Measurements from ENCODE around the gene ZNF286A. TPM values are rescaled to one million over a fixed set of nuclear protein-coding genes. Genes with fewer than 3 reads are reported as not detected.

Gene ZNF286A
- total and polyA plus RNA-seq, 11 donors = 8.2 to 14.0 (median 11.4) TPM

DNA sequence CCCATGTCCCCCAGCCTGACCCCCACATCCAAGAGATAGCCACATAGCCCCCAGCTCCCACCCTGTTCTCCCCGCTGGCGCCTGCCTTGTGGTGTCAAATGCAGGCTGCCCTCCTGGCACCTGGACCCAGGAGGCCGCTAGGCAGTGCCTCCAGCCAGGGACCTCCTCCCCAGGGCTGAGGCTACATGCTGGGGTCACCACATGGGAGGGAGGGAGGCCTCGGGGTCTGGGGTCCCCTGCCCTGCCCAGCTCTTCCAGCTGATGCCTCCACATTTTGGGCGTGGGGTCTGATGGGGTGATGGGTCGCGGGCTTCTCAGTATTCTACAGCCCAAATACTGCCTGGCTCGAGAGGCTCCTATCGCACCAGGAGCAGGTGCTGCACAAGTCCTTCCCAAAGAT lies 42.1 kb downstream of the ZNF286A start:
- Histone ChIP-seq H3K27ac (no peak overlapping the region), H3K9me3 (no peaks in the 10 kb centered on the region), H3K27me3 (no peaks in the 10 kb centered on the region), H3K4me3 (no peak overlapping the region), H3K36me3 (no peaks in the 10 kb centered on the region), H3K4me1 (no peaks in the 10 kb centered on the region)
- no peak for DNase-seq
- WGBS, 4 donors = 90 to 97% (median 93%) methylated on average over 5 to 9 of the region's 9 CpGs
- no peak for ATAC-seq
- TF ChIP-seq POLR2A (IDR thresholded peaks at IDR 0.05) = no peak
- TF ChIP-seq, protein P1, sequence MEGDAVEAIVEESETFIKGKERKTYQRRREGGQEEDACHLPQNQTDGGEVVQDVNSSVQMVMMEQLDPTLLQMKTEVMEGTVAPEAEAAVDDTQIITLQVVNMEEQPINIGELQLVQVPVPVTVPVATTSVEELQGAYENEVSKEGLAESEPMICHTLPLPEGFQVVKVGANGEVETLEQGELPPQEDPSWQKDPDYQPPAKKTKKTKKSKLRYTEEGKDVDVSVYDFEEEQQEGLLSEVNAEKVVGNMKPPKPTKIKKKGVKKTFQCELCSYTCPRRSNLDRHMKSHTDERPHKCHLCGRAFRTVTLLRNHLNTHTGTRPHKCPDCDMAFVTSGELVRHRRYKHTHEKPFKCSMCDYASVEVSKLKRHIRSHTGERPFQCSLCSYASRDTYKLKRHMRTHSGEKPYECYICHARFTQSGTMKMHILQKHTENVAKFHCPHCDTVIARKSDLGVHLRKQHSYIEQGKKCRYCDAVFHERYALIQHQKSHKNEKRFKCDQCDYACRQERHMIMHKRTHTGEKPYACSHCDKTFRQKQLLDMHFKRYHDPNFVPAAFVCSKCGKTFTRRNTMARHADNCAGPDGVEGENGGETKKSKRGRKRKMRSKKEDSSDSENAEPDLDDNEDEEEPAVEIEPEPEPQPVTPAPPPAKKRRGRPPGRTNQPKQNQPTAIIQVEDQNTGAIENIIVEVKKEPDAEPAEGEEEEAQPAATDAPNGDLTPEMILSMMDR (IDR thresholded peaks at IDR 0.05) = no peak
- intact Hi-C loops (cut with DNase I) = no loop called here

DNA sequence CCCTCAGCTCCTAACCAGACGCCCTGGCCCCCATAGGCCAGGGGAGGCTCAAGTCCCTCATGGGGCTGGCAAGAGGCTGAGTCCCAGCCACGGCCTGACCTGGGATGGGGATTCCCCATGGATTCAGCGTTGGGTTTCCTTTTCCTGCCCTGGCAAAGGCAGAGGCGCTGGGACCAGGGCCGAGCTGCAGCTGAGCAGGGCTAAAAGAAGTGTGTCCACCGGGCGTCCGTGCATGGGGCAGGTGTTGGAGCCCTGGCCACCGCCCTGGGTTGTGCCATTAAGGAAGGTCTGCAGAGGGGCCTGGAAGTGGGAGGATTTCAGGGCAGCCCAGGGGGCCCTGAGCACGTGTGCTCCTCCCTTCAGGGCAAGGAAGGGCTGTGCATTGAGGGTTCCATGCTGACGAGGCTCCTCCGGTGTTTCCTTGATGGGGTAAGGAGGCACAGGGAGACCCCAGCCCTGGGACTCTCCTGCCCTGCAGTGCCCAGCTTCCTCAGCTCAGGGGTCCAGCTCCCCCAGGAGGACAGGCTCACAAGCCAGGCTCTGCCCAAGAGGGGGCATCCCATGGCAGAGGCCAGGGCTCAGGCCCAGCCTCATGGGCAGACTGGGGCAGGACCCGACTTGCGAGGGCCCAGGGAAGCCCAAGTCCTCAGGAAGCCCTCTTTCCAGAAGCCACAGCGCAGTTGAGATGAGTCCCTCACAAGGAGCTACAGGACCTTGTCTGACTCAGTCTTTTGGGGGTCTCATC lies 42.7 kb downstream of the ZNF286A start:
- H3K36me3 ChIP-seq = no peaks in the 10 kb centered on the region
- no peaks in the 10 kb centered on the region for H3K4me1 ChIP-seq
- no peaks in the 10 kb centered on the region for H3K9me3 ChIP-seq
- H3K4me3 ChIP-seq = no peak overlapping the region
- intact Hi-C loops (cut with DNase I) = no loop called here
- H3K27me3 ChIP-seq = no peaks in the 10 kb centered on the region
- H3K27ac ChIP-seq = no peak overlapping the region
- TF ChIP-seq POLR2A (IDR thresholded peaks at IDR 0.05) = no peak
- TF ChIP-seq, protein P1 (IDR thresholded peaks at IDR 0.05) = no peak
- 72 to 80% (median 78%) methylated on average over 15 of the region's 15 CpGs; no CpG with 5 or more reads in 1 of the 4 donors for WGBS, 4 donors
- ATAC-seq (peak in 1 of 4 donors; percentile 13), DNase-seq (no peak)

DNA sequence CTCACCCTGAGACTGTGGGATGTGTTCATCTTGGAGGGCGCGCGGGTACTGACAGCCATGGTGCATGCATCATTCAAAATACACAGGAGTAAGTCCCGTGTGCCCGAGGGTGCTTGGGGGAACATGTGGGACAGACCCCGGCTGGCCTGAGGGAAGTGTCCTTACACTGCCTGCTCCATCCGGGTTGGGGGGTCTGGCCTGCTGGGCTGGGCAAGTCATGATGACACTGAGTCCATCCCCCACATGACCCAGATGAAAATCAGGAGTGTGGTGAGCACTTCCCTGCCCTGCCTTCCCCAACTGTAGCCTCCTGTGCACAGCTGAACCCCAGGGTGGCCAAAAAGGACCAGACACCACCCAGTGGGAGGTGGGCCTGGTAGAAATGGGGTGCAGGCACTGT lies 43.4 kb downstream of the ZNF286A start:
- WGBS, 4 donors = 93 to 96% (median 95%) methylated on average over 4 to 7 of the region's 7 CpGs
- no peak overlapping the region for H3K27ac ChIP-seq
- H3K27me3 ChIP-seq = no peaks in the 10 kb centered on the region
- TF ChIP-seq, protein P1 (IDR thresholded peaks at IDR 0.05) = no peak
- TF ChIP-seq POLR2A (IDR thresholded peaks at IDR 0.05) = no peak
- DNase-seq = no peak
- H3K4me1 ChIP-seq = no peaks in the 10 kb centered on the region
- no peaks in the 10 kb centered on the region for H3K9me3 ChIP-seq
- H3K4me3 ChIP-seq = no peak overlapping the region
- ATAC-seq = peak in 1 of 4 donors; percentile 39
- intact Hi-C loops (cut with DNase I) = no loop called here
- H3K36me3 ChIP-seq = no peaks in the 10 kb centered on the region

DNA sequence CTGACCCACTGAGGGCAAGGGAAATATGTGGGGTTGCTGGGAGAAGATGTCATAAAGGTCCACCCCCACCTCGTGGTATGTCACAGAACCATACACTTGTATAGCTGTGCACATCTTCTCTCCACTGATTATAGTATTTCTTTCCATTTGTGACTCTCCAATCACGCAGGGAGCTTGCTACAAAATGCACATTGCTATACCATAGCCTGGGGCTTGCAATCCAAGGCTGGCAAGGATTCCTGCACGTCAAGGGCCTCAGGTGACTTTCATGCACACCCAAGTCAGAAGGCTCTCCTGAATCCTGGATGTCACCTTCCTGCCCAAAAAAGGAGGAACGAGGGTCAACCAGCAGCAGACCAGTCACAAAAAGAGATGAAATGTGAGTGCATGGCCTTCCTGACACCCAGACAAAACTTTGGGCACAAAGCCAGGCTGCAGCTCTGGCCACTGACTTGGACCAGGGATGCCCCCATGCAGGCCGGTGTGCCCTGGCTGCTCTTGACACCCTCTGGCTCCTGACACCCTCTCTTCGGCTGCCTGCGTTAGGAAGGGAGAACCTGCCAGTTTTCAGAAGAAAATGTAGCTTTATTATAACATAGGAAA lies 44.6 kb downstream of the ZNF286A start:
- Histone ChIP-seq H3K27ac (no peak overlapping the region), H3K27me3 (no peaks in the 10 kb centered on the region), H3K4me1 (no peaks in the 10 kb centered on the region), H3K9me3 (no peaks in the 10 kb centered on the region), H3K36me3 (no peaks in the 10 kb centered on the region), H3K4me3 (no peak overlapping the region)
- no peak for ATAC-seq
- TF ChIP-seq, protein P1 (IDR thresholded peaks at IDR 0.05) = no peak
- TF ChIP-seq POLR2A (IDR thresholded peaks at IDR 0.05) = no peak
- intact Hi-C loops (cut with DNase I) = no loop called here
- DNase-seq = no peak
- 74 to 82% (median 77%) methylated on average over 7 of the region's 7 CpGs for WGBS, 4 donors

Data from heart left ventricle (tissue), 16 donors.